GM12891 (cell line): Measurements from ENCODE around the gene MRPS25.

Source experiments
- DNase-seq: peaks from one replicate; pipeline ENCODE4 v3.0.0; 2011; ENCODE audit warnings: low spot score; ENCODE audit not compliant: insufficient read length
- FAIRE-seq: peaks from 2 replicates; lab custom pipeline; 2011; peaks lifted over from hg19 to GRCh38; lab: Jason Lieb, UNC
- PAX5 ChIP-seq: IDR thresholded peaks from 2 replicates; pipeline ENCODE4 v1.6.1; 2011; ENCODE audit warnings: low read length, moderate library complexity, mild to moderate bottlenecking; ENCODE audit not compliant: insufficient read depth, severe bottlenecking
- POLR2A ChIP-seq: IDR thresholded peaks from 2 replicates; pipeline ENCODE4 v1.6.1; 2011; ENCODE audit warnings: low read depth, low read length, control low read depth
- POLR2AphosphoS5 ChIP-seq: IDR thresholded peaks from 2 replicates; pipeline ENCODE4 v1.6.1; 2011; ENCODE audit warnings: low read depth, low read length, control low read depth
- POU2F2 ChIP-seq: IDR thresholded peaks from 2 replicates; pipeline ENCODE4 v1.6.1; 2011; ENCODE audit warnings: low read depth, mild to moderate bottlenecking, control low read depth, low read length, moderate library complexity
- SPI1 ChIP-seq: IDR thresholded peaks from 2 replicates; pipeline ENCODE4 v1.6.1; 2011; ENCODE audit warnings: low read depth, low read length, control low read depth
- TAF1 ChIP-seq: IDR thresholded peaks from 2 replicates; pipeline ENCODE4 v1.6.1; 2011; ENCODE audit warnings: low read depth, low read length, control low read depth

Gene MRPS25

DNA sequence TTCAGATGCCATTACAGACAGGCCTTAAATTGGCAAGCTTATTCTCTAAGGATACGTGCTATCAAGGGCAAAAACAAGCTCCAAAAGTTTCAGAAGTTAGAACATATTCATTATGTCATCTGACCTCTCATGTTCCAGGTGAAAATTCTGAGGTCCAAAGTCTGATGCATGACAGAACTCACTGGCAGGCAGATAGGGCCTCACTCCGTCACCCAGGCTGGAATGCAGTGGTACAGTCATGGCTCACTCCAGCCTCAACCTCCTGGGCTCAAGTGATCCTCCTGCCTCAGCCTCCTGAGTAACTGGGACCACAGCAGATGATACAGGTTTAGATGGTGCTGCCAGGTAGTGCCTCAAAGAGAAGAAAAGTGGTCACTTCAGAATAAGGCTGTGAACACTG is 15.5 kb downstream of the MRPS25 start:
- TF ChIP-seq POLR2A = no peak
- no peak for TF ChIP-seq TAF1
- no peak for TF ChIP-seq PAX5
- no peak for TF ChIP-seq POLR2AphosphoS5
- no peak for TF ChIP-seq POU2F2
- no peak for TF ChIP-seq SPI1
- DNase-seq (no peak), FAIRE-seq (peak; percentile 26)

DNA sequence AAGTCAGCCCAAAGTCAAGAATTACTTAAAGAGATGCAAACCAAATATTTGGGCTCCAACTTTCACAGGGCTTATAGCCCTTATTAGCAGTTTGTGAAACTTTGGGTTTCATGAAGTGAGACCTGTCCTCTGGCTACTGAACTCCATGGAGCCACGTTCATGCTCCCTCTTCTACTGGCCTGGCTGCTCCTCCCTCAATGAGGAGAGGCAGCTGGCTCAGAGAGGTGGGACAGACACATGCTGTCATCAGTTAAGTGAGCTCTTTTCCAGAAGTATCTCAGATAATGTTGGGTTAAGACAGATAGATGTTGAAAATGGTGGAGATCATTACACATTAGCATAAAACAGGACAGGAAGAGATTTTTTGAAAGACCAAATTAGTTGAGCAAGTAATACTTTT is 19.4 kb downstream of the MRPS25 start:
- FAIRE-seq (no peak), DNase-seq (no peak)
- TF ChIP-seq TAF1 = no peak
- TF ChIP-seq SPI1 = no peak
- TF ChIP-seq POLR2AphosphoS5 = no peak
- no peak for TF ChIP-seq POU2F2
- no peak for TF ChIP-seq PAX5
- TF ChIP-seq POLR2A = no peak

DNA sequence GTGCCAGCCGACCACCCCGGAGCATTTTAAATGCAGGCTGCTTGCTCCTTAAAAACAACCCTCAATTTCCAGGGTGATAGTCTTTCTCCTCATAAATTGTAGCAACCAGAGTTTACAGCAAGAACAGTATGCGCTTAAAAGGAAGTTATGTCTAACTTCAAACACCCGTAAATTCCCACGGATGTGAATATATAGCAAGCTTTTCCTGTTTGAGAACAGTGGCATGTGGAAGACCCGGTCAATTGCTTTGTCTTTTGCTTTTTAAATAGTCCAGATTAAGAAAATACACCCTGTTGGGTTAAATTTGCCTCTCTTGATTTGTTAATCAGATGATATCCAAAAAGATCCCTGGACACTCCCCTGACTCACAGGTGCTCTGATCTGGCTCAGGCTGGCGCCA is 20.8 kb downstream of the MRPS25 start:
- FAIRE-seq = no peak
- no peak for DNase-seq
- TF ChIP-seq POU2F2 (no peak), POLR2A (no peak), POLR2AphosphoS5 (no peak), SPI1 (no peak), PAX5 (no peak), TAF1 (no peak)

DNA sequence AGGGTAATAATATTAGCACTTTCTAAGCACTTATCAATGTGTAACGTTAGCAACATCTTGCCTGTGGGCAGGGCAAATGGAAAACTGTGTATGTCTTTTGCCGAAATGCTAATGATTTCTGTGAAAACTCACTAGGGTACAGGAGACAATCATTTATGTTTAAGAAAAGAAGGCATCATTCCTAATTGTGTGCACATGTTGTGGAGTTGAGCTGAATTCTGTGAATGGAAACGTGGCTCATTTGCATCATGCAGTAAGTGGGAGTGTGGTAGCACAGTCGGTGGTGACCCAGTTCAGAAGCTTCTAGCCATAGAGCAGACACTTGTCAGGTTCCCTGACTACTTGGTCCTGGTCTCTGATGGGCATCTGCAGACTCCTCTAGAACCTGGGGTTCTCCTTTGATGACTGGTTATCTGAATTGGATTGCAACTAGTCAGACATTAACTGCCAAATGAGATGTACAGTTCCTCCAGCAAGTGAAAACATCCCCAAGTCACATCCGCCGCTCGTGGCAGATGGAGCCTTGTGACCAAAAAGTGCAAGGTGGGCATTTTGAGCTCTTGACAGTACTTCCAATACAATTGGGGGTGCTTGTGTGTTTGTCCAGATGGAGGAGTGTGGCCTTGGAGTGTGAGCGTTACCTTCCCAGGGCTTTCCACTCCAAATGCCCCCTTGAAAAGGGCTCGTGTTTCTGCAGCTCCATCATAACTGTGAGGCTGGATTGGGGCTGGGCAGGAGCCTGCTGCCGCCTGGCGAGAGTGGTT is 21.5 kb downstream of the MRPS25 start:
- DNase-seq (no peak), FAIRE-seq (no peak)
- TF ChIP-seq PAX5 = no peak

GRCh38 chr3:15042936-15043335 is 22.2 kb downstream of the MRPS25 start:
- TF ChIP-seq PAX5 (no peak), POU2F2 (no peak), POLR2AphosphoS5 (no peak), SPI1 (no peak), POLR2A (no peak), TAF1 (no peak)
- no peak for DNase-seq
- FAIRE-seq = no peak

GRCh38 chr3:15041950-15042349 is 23.2 kb downstream of the MRPS25 start:
- no peak for FAIRE-seq
- no peak for TF ChIP-seq POU2F2
- no peak for TF ChIP-seq PAX5
- TF ChIP-seq SPI1 = no peak
- no peak for TF ChIP-seq TAF1
- no peak for TF ChIP-seq POLR2AphosphoS5
- TF ChIP-seq POLR2A = no peak
- no peak for DNase-seq

GRCh38 chr3:15040844-15041243 is 24.3 kb downstream of the MRPS25 start:
- FAIRE-seq (no peak), DNase-seq (no peak)
- TF ChIP-seq POU2F2 (no peak), PAX5 (no peak), SPI1 (no peak), POLR2AphosphoS5 (no peak), TAF1 (no peak), POLR2A (no peak)

DNA sequence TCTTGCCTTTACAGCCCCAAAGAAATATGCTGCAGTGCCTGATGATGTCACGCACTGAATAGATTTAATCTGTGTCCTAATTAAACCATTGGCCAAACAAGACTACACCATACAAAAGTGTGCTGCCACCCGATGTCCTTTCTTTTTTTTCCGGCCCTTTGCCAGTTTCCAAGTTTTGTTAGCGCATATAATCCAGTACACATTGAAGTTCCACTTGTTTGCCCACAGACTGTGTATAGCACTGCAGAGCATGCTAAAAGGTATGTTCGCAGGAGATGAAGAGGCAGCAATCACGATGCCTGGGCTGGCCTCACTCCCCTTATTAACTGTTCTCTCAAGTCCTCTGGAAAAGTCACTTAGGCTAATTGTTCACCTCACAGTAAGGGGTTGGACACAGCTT is 26.8 kb downstream of the MRPS25 start:
- TF ChIP-seq POLR2AphosphoS5 (no peak), SPI1 (no peak), TAF1 (no peak), POLR2A (no peak)
- FAIRE-seq = no peak

GRCh38 chr3:15033103-15033502 is 32.0 kb downstream of the MRPS25 start:
- FAIRE-seq = no peak
- no peak for DNase-seq
- TF ChIP-seq SPI1 (no peak), POLR2AphosphoS5 (no peak), POU2F2 (no peak), TAF1 (no peak), PAX5 (no peak), POLR2A (no peak)

More for the DNA sequence above, 26.8 kb downstream of the MRPS25 start:
- no peak for DNase-seq

DNA sequence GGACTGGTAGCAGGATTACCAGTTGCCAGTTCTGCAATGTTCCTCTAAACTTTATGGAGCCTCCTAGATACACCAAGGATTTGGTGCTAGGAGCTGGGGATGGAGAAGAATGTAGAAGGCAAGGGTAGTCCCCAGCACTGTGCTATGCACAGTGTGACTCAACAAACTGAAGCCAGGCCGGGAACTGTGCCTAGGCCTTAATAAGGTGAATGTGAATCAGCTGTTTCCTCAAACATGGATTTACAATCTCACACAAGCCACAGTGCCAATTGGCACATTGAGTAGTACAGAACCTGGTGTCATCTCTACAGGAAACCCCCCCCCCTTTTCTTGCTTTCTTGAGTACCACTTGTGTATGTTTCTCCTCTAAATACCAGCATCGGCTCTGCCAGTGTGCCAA is 32.5 kb downstream of the MRPS25 start:
- TF ChIP-seq POLR2AphosphoS5 (no peak), POLR2A (no peak), POU2F2 (no peak), PAX5 (no peak), TAF1 (no peak)
- FAIRE-seq (no peak), DNase-seq (no peak)

GRCh38 chr3:15029625-15030024 is 35.5 kb downstream of the MRPS25 start:
- TF ChIP-seq PAX5 = no peak
- no peak for TF ChIP-seq TAF1
- TF ChIP-seq SPI1 = no peak
- TF ChIP-seq POLR2A = no peak
- no peak for TF ChIP-seq POU2F2
- TF ChIP-seq POLR2AphosphoS5 = no peak
- DNase-seq (no peak), FAIRE-seq (no peak)
